Renal cortical epithelial cell (primary cell): ENCODE data around the gene ACOT13. TPM values are rescaled to one million over a fixed set of nuclear protein-coding genes. Genes with fewer than 3 reads are reported as not detected.
"Not testable (repeated sequence)": the region's sequence is repeated elsewhere in the genome, so short reads cannot be mapped to it uniquely, and the experiment has no call there.

Experiments
- DNase-seq: peaks from one replicate; pipeline ENCODE4 v3.0.0-alpha.2; 2011; ENCODE audit warnings: low read depth
- total RNA-seq: library from RNA; depleted of rRNA; stranded (reverse); fragments of >200 nt; gene quantifications from 2 replicates; pipeline ENCODE4 v1.2.3, GENCODE V29; 2014

ACOT13 gene
- 7.3 and 16.0 TPM in 2 replicates for total RNA-seq

DNA sequence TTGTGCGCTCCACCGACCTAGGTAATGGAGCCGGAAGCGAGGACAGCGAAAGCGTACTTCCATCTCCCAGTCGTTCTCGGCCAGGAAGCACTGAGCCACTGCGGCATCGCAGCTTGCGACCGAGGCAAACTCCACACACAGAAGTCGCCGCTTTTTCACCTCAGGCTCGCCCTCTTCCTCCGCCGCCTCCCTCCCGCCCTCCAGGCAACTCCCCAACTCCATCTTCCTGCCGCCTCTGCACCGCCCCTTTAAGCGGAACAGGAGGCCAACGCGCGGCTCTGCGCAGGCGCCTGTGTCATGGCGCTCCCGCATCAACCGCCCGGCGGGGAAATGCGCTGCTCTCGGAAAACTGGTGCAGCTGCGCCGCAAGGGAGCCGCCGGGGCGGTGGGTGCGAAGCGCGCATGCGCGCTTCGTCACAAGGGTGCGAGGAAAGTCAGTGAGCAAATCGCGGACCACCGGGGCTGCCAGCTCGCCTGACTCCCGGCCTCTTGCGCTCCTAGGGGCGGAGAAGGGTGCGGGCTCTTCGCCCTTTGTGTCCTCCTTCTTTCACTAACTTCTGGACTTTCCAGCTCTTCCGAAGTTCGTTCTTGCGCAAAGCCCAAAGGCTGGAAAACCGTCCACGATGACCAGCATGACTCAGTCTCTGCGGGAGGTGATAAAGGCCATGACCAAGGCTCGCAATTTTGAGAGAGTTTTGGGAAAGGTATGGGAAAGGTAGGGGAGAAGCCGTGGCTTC is at the start of gene ACOT13, which contains the start of gene TDP2:
Gene ACOT13, plus strand, starts transcription at position 437 of the 737 bp plus-strand sequence. Its CDS starts 187 bp downstream, at position 624.
Gene TDP2, minus strand, starts transcription at position 259 of the 737 bp plus-strand sequence. Its CDS starts 37 bp downstream, at position 222.
- peak; percentile 89 for DNase-seq

DNA sequence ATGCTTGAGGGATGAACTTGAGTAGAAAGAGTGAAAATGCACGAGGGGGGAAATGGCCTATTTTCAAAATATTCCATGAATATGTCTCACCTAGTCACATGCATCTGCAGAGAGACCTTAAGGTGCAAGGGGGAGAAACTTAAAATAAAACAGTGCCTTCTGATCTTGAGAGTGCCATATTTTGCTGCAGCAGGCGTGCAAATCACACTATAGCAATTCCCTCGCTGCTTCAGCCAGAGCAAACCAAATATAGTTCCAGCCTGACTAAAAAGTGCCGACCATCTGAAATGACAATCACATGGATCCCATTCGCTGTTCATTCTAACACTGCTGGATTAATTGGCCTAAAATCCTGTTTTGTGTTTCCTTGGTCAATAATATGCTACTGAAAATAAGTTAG is 47.2 kb upstream of the ACOT13 start:
- DNase-seq = no peak

DNA sequence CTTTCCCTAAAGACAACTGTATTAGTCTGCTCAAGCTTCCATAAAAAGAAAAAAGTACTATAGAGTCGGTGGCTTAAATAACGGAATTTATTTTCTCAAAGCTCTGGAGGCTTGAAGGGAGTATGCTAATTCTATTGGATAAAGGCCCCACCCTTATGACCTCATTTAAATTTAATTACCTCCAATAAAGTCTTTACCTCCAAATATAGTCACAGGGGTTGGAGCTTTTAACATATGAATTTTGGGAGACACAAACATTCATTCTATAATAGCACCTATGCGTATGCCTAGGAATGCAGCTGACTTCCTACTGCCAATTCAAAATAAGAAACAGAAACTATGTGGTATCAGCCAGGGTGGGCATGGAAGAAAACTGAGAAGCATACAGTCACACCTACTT is 46.2 kb upstream of the ACOT13 start:
- DNase-seq = no peak

DNA sequence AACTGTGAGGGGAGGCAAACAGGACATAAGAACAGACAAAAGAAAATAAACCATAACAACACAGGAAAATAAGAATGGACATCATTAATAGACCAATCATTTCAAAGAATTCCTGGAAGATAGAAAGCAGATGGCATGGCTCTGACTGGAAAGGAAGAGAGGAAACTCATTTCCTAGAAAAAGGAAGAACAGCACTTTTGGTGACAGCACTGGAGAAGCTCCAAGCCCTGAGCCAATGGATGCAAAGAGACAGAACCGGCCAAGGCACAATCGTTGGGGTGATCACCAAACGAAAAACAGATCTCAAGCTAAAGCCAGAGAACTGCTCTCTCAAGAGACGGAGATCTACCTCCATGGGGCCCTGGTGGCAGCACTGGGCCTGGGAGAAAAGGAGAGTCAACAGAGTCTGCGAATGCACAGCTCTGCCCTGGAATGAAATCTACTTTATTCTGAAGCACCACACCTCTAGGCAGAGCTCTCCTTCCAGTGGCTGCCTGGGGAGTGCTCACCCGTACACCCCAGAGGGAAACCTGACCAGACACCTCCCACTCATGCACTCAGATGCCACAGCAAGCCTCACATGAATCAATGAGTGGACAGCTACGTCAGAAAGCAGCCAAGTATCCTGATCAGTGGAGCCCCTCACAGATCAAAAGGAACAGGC is 45.1 kb upstream of the ACOT13 start:
- DNase-seq = no peak

DNA sequence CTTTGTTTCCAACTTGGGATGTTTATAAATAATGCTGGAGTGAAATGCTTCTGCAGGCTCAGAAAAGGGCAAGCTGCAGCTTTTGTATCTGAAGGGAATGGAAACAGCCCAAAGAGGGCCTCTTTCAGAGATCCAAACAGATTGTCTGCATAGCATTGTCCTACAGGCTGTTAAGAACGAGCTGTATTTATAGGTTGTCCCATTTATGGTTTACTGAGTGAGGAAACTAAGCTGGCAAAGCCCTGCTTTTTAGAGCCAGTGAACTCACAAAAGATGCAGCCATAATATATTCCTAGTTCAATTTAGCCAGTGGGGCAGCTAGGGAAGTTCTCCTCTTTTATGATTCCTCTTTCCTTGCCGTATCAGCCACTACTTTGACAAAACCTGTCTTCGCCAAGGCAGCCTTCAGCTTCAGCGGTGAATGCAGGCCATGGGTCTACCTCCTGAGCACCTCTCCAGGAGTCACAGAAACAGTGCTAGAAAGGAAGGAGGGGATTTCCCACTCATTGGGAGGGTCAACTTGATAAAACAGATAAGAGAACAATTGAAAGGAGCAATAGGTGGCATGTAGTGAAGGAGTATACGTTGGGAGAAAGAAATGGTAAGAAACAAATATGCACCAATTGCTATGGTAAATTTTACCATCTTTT is 35.9 kb upstream of the ACOT13 start:
- DNase-seq = no peak

DNA sequence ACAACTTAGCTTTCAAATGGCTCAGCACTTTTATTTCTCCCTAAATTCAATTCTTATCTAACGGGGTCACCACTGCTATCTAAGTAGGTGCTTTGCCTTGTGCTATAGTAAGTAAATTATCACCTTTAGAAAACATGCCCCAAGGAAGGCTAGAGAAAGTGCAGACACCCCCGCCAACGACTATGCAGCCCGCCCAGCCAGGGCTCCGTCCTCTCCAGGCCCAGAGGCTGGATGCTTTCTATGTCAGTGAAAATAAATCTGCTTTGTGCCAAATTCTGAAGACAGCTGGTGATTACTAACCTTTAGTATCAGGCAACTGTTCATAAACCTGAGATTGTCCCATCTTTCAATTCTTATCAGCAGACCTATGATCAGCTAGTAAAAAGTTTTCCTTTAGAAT is 35.2 kb upstream of the ACOT13 start:
- DNase-seq = no peak

DNA sequence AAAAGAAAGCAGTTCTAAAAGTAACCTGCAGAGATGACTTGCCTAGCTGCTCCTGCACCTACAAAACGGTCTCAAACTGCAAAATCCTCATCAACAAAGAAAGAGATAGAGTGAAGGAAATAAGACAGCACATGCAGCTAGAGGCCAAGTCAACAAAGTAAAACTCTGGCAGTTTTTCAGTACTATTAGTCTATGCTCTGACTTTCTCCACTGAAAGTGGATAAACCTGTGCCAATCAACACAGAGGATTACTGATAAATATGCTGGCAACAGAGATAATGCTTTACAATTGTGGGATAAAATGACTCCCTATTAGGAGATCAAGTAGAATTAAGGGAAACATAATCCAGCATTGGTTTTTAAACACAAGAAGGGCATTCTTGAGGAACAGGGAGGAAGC is 34.3 kb upstream of the ACOT13 start:
- no peak for DNase-seq

DNA sequence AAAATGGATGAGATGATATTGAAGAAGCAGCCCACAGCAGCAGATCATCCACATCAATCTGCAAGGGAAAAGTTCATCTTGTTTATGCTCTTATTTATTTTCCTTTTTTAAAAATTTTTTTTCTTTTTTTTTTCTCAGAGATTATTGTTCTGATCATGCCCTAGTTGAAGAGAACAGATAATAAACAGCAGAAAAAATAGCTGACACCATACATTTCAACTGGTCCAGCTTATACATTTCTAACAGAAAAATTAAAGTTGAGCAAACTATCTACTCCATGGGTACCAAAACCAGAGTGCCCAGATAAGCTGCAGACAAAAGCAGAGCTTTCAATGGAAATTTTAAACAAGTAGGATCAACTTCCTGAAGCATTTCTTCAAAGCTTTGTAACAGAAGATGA is 30.2 kb upstream of the ACOT13 start:
- DNase-seq = no peak

DNA sequence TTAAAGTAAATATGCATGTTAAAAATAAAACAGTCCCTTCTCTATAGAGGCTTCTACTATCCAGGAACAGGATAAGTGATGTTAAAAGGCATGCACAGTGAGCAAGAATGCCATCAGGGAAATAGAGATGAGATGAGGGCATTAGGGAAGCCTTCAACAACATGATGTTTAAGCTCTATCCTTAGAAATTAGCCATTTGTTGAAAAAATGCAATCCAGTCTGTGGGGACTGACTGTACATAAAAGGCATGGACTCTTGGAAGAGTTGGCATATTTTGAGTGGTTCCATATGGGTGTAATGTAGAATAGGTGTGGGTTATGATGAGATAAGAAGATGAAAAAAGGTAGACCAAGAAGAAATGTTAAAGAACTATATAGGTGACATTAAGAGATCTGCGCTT is 26.7 kb upstream of the ACOT13 start:
- DNase-seq = no peak

DNA sequence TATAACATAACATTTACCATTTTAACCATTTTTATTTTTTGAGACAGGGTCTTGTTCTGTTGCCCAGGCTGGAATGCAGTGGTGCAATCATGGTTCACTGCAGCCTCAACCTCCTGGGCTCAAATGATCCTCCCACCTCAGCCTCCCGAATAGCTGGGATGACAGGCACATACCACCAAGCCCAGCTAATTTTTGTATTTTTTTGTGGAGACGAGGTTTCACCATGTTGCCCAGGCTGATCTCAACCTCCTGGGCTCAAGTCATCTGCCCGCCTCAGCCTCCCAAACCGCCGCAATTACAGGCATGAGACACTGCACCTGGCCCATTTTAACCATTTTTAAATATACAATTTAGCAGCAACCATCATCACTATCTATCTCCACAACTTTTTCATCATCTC is 26.2 kb upstream of the ACOT13 start:
- DNase-seq = not testable (repeated sequence)

- DNase-seq = no peak
Measured at GRCh38 chr6:24642061-24642460, 24.8 kb upstream of the ACOT13 start.

- no peak for DNase-seq
Measured at GRCh38 chr6:24643920-24644319, 23.0 kb upstream of the ACOT13 start.

DNA sequence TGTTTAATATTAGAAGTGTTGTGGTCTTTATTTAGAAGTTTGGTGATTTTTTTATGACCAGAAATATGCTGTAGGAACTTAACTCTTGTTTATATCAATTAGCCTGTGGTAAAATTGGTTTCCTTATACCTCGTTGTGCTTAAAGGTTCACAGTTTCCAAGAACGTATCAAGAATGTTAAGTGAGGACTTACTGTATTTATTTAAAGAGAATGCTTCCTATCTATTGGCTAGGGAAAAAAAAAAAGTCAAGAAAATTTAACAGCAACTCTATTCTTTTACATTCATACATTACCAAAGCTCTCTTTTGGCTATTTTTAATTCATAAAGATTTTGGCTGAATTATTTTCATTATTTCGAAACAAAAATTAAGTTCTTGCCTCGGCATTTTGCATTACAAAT is 22.5 kb upstream of the ACOT13 start:
- DNase-seq = no peak

GRCh38 chr6:24646771-24647170 is 20.1 kb upstream of the ACOT13 start:
- peak; percentile 62 for DNase-seq

GRCh38 chr6:24648276-24648675 is 18.6 kb upstream of the ACOT13 start:
- DNase-seq = no peak

- DNase-seq = no peak
Measured at GRCh38 chr6:24649691-24650090, 17.2 kb upstream of the ACOT13 start.

DNA sequence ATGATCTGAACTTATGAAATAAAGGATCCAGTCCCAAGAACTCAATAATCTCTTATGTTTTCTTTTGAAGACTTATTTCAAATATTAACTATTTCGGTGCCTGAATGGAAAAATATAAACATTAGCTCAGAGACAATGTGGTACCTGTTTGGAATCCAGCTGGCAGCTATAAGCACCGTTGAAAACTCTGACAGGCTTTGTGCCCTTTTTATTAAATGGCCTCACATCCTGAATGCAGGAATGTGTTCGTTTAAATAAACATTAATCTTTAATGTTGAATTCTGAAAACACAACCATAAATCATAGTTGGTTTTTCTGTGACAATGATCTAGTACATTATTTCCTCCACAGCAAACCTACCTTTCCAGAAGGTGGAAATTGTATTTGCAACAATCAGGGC is 16.5 kb upstream of the ACOT13 start:
- no peak for DNase-seq

DNA sequence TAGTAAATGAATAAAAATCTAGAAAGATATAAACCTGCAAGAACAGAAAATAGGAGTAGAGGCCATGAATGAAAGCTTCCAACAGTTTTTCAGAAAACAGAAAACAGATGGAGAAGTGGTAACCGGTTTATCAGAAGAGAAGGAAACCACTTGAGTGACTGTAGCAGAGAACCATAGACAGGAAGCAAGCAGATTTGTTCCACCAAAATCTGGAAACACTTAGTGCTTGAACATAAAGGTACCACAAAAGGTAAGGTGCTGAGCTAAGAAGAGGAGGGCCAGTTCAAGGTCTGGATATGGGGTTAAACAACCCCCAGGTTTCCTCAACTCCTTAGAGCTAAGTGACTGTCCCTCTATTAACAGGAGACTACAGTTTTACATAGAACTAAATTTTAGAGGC is 11.7 kb upstream of the ACOT13 start:
- no peak for DNase-seq

DNA sequence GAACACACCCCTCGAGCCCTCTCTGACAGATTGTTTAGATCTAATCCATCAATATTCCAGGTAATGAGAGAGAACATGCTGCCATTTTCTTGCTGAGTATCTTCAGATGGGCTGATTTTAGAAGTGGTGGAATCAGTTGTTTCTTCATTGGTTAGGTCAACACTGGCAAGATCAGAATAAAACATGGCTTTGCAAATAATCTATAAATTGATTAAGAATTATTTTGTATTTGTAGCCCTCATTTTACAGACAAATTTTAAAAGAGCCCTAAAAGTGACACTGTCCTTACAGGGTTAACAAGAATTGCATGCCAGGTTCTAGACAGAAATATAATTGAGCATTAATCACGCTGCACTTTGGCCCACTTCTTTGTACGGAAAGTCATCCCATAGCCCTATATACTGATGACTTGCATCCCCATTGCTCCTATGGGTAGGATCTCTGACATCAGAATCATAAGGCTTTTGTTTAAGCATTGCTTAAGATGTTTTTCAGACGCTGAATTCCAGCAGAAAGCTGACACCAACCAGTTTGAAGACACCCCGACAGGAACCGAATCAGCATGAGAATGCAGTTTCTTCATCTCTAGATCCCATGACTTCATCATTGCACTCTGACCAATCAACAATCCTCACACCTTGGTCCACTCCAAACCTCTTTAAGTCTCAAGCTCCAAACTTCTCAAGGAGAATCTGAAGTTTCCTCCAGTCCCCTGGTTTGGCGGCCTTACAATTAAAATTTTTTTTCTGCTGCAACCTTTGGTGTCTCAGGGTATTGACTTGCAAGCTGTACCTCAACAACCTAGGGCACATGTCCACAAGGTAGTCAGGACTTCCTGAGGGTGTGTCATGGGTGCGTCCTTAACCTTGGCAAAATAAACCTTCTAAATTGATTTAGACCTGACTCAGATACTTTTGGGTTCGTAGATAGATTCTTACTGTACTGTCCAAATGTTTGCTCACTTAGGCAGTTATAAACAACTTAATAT is 8.0 kb upstream of the ACOT13 start:
- peak; percentile 53 for DNase-seq

DNA sequence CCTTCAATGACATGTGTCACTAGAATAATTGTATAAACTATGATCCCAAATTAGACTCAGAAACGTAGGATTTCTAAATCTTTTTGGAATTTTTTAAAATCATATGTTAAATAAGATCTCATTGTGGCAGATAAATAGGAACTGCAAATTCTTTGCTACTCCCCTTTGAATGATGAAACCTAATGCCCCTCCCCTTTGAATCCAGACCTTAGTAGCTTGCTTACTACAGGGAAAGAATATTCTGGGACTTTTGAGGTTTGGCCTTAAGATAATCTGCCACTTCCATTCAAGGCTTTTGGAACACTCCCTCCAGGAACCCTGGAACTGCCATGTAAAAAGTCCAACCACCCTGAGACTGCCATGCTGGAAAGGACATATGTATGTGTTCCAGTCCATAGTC is 7.3 kb upstream of the ACOT13 start:
- no peak for DNase-seq

DNA sequence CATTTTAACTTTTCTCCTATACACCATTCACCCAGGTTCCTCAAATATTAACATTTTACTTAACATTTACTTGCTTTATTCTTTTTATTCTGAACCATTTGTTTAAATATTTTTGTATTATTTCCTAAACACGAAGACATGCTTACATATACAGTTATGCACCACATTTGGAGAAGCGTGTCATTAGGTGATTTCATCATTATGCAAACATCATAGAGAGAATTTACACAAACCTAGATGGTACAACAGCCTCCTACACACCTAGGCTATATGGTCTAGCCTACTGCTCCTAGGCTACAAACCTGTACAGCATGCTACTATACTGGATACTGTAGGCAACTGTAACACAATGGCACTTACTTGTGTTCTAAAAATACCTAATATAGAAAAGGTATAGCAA is 6.8 kb upstream of the ACOT13 start:
- DNase-seq = no peak

GRCh38 chr6:24661759-24662158 is 5.1 kb upstream of the ACOT13 start:
- peak; percentile 28 for DNase-seq
